Keratinocyte (primary cell): Measurements from ENCODE around the gene CEP131. TPM values are rescaled to one million over a fixed set of nuclear protein-coding genes. Genes with fewer than 3 reads are reported as not detected.

Source experiments
- DNase-seq: peaks from one replicate; pipeline ENCODE4 v3.0.0-alpha.2; 2011; ENCODE audit warnings: low read depth, missing footprints, low spot score
- FAIRE-seq: peaks from 2 replicates; lab custom pipeline; 2011; peaks lifted over from hg19 to GRCh38; lab: Jason Lieb, UNC
- H2AFZ ChIP-seq: 2 replicates; pipeline ENCODE4 v1.6.0; 2012; ENCODE audit warnings: low read length, control low read depth, inconsistent platforms; ENCODE audit not compliant: control insufficient read depth
- H3K27ac ChIP-seq: 2 replicates; pipeline ENCODE4 v1.5.1; 2011; ENCODE audit warnings: low read length; ENCODE audit not compliant: control insufficient read depth, insufficient read depth
- H3K27me3 ChIP-seq: 3 replicates; pipeline ENCODE4 v1.6.0; 2011; ENCODE audit warnings: low read length; ENCODE audit not compliant: control insufficient read depth, insufficient read depth; ENCODE audit errors: extremely low read depth
- H3K36me3 ChIP-seq, 2 experiments: 2 replicates in 1 of 2; 3 replicates in 1 of 2; pipeline ENCODE4 v1.5.1; 2011; ENCODE audit warnings: low read length in 2 of 2, mild to moderate bottlenecking in 1 of 2; ENCODE audit not compliant: control insufficient read depth in 2 of 2, insufficient read depth in 2 of 2; ENCODE audit errors: extremely low read depth in 1 of 2
- H3K4me1 ChIP-seq: 3 replicates; pipeline ENCODE4 v1.5.1; 2011; ENCODE audit warnings: low read length; ENCODE audit not compliant: control insufficient read depth, insufficient read depth; ENCODE audit errors: extremely low read depth
- H3K4me2 ChIP-seq: 3 replicates; pipeline ENCODE4 v1.6.0; 2011; ENCODE audit warnings: low read depth, low read length; ENCODE audit not compliant: control insufficient read depth, insufficient read depth; ENCODE audit errors: extremely low read depth
- H3K4me3 ChIP-seq, 3 experiments: fragments of 200-600 bp in 1 of 3; sonication (generic) in 1 of 3; 2 replicates in 2 of 3; 3 replicates in 1 of 3; pipeline ENCODE4 v1.5.1; 2011 to 2016; ENCODE audit warnings: low read length in 3 of 3, mild to moderate bottlenecking in 3 of 3, control low read depth in 2 of 3, inconsistent platforms in 1 of 3, low read depth in 1 of 3, mixed read lengths in 1 of 3, mixed run types in 1 of 3, moderate library complexity in 1 of 3; ENCODE audit not compliant: control insufficient read depth in 2 of 3, insufficient read depth in 2 of 3; ENCODE audit errors: extremely low read depth in 1 of 3
- H3K79me2 ChIP-seq: 2 replicates; pipeline ENCODE4 v1.6.0; 2012; ENCODE audit warnings: low read length; ENCODE audit not compliant: control insufficient read depth, insufficient read depth
- H3K9ac ChIP-seq: 3 replicates; pipeline ENCODE4 v1.6.0; 2011; ENCODE audit warnings: low read length; ENCODE audit not compliant: control insufficient read depth, insufficient read depth; ENCODE audit errors: extremely low read depth
- H3K9me1 ChIP-seq: 3 replicates; pipeline ENCODE4 v1.6.0; 2011; ENCODE audit warnings: low read length; ENCODE audit not compliant: control insufficient read depth, insufficient read depth; ENCODE audit errors: extremely low read depth
- H3K9me3 ChIP-seq: 2 replicates; pipeline ENCODE4 v1.5.1; 2012; ENCODE audit warnings: low read depth, low read length; ENCODE audit not compliant: control insufficient read depth
- H4K20me1 ChIP-seq: 3 replicates; pipeline ENCODE4 v1.6.0; 2011; ENCODE audit warnings: low read length; ENCODE audit not compliant: control insufficient read depth, insufficient read depth; ENCODE audit errors: extremely low read depth
- EZH2 ChIP-seq: IDR thresholded peaks from one replicate; pipeline ENCODE4 v1.6.1; 2012; ENCODE audit warnings: inconsistent platforms, mild to moderate bottlenecking, low read length, moderate library complexity
- dilution Hi-C: fragments of 300-500 bp; cut with MboI; formaldehyde crosslinking; loops from one replicate; pipeline ENCODE4 v1.7.0; 2020; ENCODE audit warnings: low sequenced_read_pairs; ENCODE audit not compliant: extremely low pct_ligation_motif_present
- polyA plus RNA-seq, 5 experiments: library from polyadenylated mRNA; depleted of rRNA in 3 of 5; stranded (reverse) in 3 of 5; stranded (forward) in 1 of 5; unstranded in 1 of 5; fragments of >200 nt; gene quantifications; 1 replicate in 1 of 5; 2 replicates in 3 of 5; 3 replicates in 1 of 5; pipeline versions ENCODE4 v1.2.1 to v1.2.3, GENCODE V29; 2011 to 2012; ENCODE audit warnings: missing spikeins in 2 of 5, low read depth in 1 of 5, low replicate concordance in 1 of 5
- TF ChIP-seq, protein P1 (sequence below), 3 experiments: IDR thresholded peaks in 1 of 3; conservative IDR thresholded peaks in 1 of 3; optimal IDR thresholded peaks in 1 of 3; 2 replicates in 2 of 3; 3 replicates in 1 of 3; pipeline versions ENCODE3 to v1.5.1; 2011; ENCODE audit warnings: low read length in 3 of 3, mild to moderate bottlenecking in 3 of 3, moderate library complexity in 2 of 3, control low read depth in 1 of 3, inconsistent platforms in 1 of 3; ENCODE audit not compliant: insufficient read depth in 2 of 3; ENCODE audit errors: extremely low read depth in 1 of 3

CEP131 gene
- polyA plus RNA-seq, 1 donor (not counting 4 experiments of a cell fraction or from before 2014, with no cell fraction given) = 2.6 TPM

GRCh38 chr17:81158688-81159590 is 63.8 kb downstream of the CEP131 start:
- FAIRE-seq = no peak
- Histone ChIP-seq H3K4me1 (no peaks in the 10 kb centered on the region), H3K9me1 (no peaks in the 10 kb centered on the region), H2AFZ (no peak overlapping the region), H3K4me2 (no peak overlapping the region), H3K4me3 (no peak overlapping the region), H3K36me3 (no peaks in the 10 kb centered on the region), H3K9me3 (no peaks in the 10 kb centered on the region), H4K20me1 (no peaks in the 10 kb centered on the region), H3K79me2 (no peaks in the 10 kb centered on the region), H3K27ac (no peak overlapping the region), H3K9ac (no peak overlapping the region), H3K27me3 (peaks cover 11% of the 10 kb centered on the region)
- dilution Hi-C loops = no loop called here
- no peak for DNase-seq
- TF ChIP-seq, protein P1, sequence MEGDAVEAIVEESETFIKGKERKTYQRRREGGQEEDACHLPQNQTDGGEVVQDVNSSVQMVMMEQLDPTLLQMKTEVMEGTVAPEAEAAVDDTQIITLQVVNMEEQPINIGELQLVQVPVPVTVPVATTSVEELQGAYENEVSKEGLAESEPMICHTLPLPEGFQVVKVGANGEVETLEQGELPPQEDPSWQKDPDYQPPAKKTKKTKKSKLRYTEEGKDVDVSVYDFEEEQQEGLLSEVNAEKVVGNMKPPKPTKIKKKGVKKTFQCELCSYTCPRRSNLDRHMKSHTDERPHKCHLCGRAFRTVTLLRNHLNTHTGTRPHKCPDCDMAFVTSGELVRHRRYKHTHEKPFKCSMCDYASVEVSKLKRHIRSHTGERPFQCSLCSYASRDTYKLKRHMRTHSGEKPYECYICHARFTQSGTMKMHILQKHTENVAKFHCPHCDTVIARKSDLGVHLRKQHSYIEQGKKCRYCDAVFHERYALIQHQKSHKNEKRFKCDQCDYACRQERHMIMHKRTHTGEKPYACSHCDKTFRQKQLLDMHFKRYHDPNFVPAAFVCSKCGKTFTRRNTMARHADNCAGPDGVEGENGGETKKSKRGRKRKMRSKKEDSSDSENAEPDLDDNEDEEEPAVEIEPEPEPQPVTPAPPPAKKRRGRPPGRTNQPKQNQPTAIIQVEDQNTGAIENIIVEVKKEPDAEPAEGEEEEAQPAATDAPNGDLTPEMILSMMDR (optimal IDR thresholded peaks at IDR 0.05 in 1 of 3, IDR thresholded peaks at IDR 0.05 in 1 of 3, conservative IDR thresholded peaks at IDR 0.05 in 1 of 3; ENCODE audit: extremely low read depth in 1 of 3, insufficient read depth in 2 of 3, low read length in 3 of 3) = no peak
- TF ChIP-seq EZH2 = no peak

GRCh38 chr17:81157848-81158687 is 64.7 kb downstream of the CEP131 start:
- TF ChIP-seq EZH2 = no peak
- TF ChIP-seq, protein P1 (optimal IDR thresholded peaks at IDR 0.05 in 1 of 3, IDR thresholded peaks at IDR 0.05 in 1 of 3, conservative IDR thresholded peaks at IDR 0.05 in 1 of 3; ENCODE audit: extremely low read depth in 1 of 3, insufficient read depth in 2 of 3, low read length in 3 of 3) = no peak
- dilution Hi-C loops = no loop called here
- no peaks in the 10 kb centered on the region for H3K9me3 ChIP-seq
- H3K4me1 ChIP-seq = no peaks in the 10 kb centered on the region
- FAIRE-seq (no peak), DNase-seq (no peak)
- no peak overlapping the region for H3K4me2 ChIP-seq
- H2AFZ ChIP-seq = no peak overlapping the region
- no peaks in the 10 kb centered on the region for H3K9me1 ChIP-seq
- no peaks in the 10 kb centered on the region for H3K36me3 ChIP-seq
- H3K9ac ChIP-seq = no peak overlapping the region
- no peaks in the 10 kb centered on the region for H4K20me1 ChIP-seq
- H3K27ac ChIP-seq = no peak overlapping the region
- no peaks in the 10 kb centered on the region for H3K79me2 ChIP-seq
- H3K27me3 ChIP-seq = peaks cover 7% of the 10 kb centered on the region
- H3K4me3 ChIP-seq = no peak overlapping the region
